ENCODE results near the gene ASB2. TPM values are rescaled to one million over a fixed set of nuclear protein-coding genes. Genes with fewer than 3 reads are reported as not detected.
A peak's percentile ranks its signal among the peaks of the same experiment; 100 is the strongest.

The ASB2 gene
- total RNA-seq, 1 experiment from 2014 or later, result 0.35 TPM

DNA sequence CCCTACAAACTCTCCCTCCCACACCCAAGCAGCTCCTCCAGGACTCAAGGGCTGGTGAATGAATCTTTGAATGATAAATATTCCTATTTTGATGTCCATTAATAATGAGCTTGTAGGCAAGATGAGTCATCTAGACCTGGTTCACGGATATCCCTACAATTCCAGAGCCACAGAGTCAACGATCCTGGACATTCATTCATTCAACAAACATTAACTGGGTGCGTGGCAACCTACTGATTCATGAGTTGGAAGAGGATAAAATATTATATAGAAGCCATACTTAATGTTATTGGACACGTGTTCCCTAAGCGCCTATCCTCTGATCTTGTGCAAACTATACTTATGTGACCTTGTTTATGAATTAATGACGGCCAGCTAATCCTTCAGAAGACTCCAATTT is 49.4 kb upstream of the ASB2 start:
- WGBS (ENCODE audit: extremely low coverage, insufficient read length, low lambda C conversion rate), result no CpG with 5 or more reads among the region's 6 CpGs
- no peak for TF ChIP-seq CTCF (conservative IDR thresholded peaks at IDR 0.05)
- H2AK5ac ChIP-seq (ENCODE audit: insufficient read length, low read length), result no peak overlapping the region
- no peak overlapping the region for H3K14ac ChIP-seq (ENCODE audit: insufficient read depth, low read length)
- Mint-ChIP-seq H3K36me3 (ENCODE audit: insufficient read depth in 1 of 3, low read depth in 3 of 3) (no peaks in the 10 kb centered on the region; a peak in 1 of 7 replicates), H3K27ac (no peak overlapping the region), H3K9me3 (no peaks in the 10 kb centered on the region), H3K27me3 (ENCODE audit: low read depth) (peaks cover 8% of the 10 kb centered on the region), H3K4me3 (peak overlapping the region; percentile 62 to 81), H3K4me1 (peaks cover 28 to 47% of the 10 kb centered on the region in 2 experiments)
- no peaks in the 10 kb centered on the region for H3K79me1 ChIP-seq (ENCODE audit: insufficient read depth, low read depth, low read length, poor library complexity, severe bottlenecking)
- no peak overlapping the region for H3K56ac ChIP-seq (ENCODE audit: insufficient read length, low read depth, low read length)
- H3K27ac ChIP-seq (ENCODE audit: insufficient read length, low read depth, low read length), result no peak overlapping the region
- H3K4me2 ChIP-seq (ENCODE audit: insufficient read depth, insufficient read length, low read length), result peak overlapping the region; percentile 9
- H3K9me3 ChIP-seq (ENCODE audit: control insufficient read depth, low read depth, low read length), result no peaks in the 10 kb centered on the region
- H2AFZ ChIP-seq (ENCODE audit: low read length), result no peak overlapping the region
- no peaks in the 10 kb centered on the region for H3K27me3 ChIP-seq (ENCODE audit: insufficient read depth, low read length)
- no peak overlapping the region for H4K5ac ChIP-seq (ENCODE audit: insufficient read length, low read depth, low read length)
- DNase-seq, result no peak
- H3K4ac ChIP-seq (ENCODE audit: low read depth, low read length), result no peak overlapping the region
- no peak overlapping the region for H3K23ac ChIP-seq (ENCODE audit: insufficient read length, low read depth, low read length)
- no peak overlapping the region for H3T11ph ChIP-seq (ENCODE audit: low read length)
- no peaks in the 10 kb centered on the region for H3K23me2 ChIP-seq (ENCODE audit: insufficient read length, low read depth, low read length, poor library complexity, severe bottlenecking)
- no peak overlapping the region for H2BK20ac ChIP-seq (ENCODE audit: low read depth, low read length, poor library complexity, severe bottlenecking)
- no peak overlapping the region for H2BK15ac ChIP-seq (ENCODE audit: low read depth, low read length)
- H2BK12ac ChIP-seq (ENCODE audit: insufficient read length, low read depth, low read length), result no peak overlapping the region
- no peak overlapping the region for H4K91ac ChIP-seq (ENCODE audit: insufficient read length, low read depth, low read length)
- H2BK5ac ChIP-seq (ENCODE audit: insufficient read length, low read length), result no peak overlapping the region
- no peak overlapping the region for H4K8ac ChIP-seq (replicated peaks; ENCODE audit: insufficient read length, low read depth, low read length)
- no peak overlapping the region for H3K18ac ChIP-seq (ENCODE audit: insufficient read length, low read depth, low read length)
- H3K9ac ChIP-seq (ENCODE audit: extremely low read depth, insufficient read length, low read length), result no peak overlapping the region
- H3K79me2 ChIP-seq (ENCODE audit: insufficient read depth, low read length), result no peaks in the 10 kb centered on the region
- no peaks in the 10 kb centered on the region; the same call in 1 of the 2 replicates for H3K4me1 ChIP-seq (ENCODE audit: insufficient read depth, low read length)
- H2BK120ac ChIP-seq (ENCODE audit: low read depth, low read length, poor library complexity, severe bottlenecking), result no peak overlapping the region
- no peaks in the 10 kb centered on the region for H4K20me1 ChIP-seq (ENCODE audit: control insufficient read depth, insufficient read depth, insufficient read length)
